Fibroblast of mammary gland (primary cell): Measurements from ENCODE around the gene HOXB7.

Experiments used
- DNase-seq: peaks from one replicate; pipeline ENCODE4 v3.0.0-alpha.2; 2010; ENCODE audit warnings: low read depth
- H3K4me3 ChIP-seq: 2 replicates; pipeline ENCODE4 v1.5.1; 2011; ENCODE audit warnings: low read depth, mild to moderate bottlenecking, low read length, moderate library complexity; ENCODE audit not compliant: control insufficient read depth
- CTCF ChIP-seq: conservative IDR thresholded peaks from 2 replicates; pipeline ENCODE4 v1.5.1; 2011; ENCODE audit warnings: low read depth, low read length, inconsistent platforms; ENCODE audit not compliant: control insufficient read depth, insufficient read depth

The HOXB7 gene

GRCh38 chr17:48641541-48642058, 30.8 kb upstream of the HOXB7 start:
- TF ChIP-seq CTCF = no peak
- DNase-seq = no peak
- no peak overlapping the region for H3K4me3 ChIP-seq

DNA sequence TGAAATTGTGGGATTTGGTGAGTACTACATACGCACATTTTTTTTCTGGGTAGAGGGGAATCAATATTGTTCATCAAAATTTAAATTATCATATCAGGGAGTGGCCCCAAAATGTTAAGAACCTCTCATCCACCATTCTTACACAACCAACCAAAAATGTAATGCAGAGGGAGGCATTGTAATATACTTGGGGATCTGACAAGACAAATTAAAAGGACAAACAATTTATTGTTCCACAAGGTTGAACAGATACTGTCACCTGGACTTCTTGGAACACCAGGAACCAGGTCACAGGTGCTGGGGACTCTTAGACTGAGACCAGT, 30.0 kb upstream of the HOXB7 start:
- no peak for TF ChIP-seq CTCF

GRCh38 chr17:48639982-48640857, 29.4 kb upstream of the HOXB7 start:
- H3K4me3 ChIP-seq = no peak overlapping the region
- no peak for TF ChIP-seq CTCF
- no peak for DNase-seq

More for the DNA sequence above, 30.0 kb upstream of the HOXB7 start:
- H3K4me3 ChIP-seq = no peak overlapping the region
- DNase-seq = no peak

DNA sequence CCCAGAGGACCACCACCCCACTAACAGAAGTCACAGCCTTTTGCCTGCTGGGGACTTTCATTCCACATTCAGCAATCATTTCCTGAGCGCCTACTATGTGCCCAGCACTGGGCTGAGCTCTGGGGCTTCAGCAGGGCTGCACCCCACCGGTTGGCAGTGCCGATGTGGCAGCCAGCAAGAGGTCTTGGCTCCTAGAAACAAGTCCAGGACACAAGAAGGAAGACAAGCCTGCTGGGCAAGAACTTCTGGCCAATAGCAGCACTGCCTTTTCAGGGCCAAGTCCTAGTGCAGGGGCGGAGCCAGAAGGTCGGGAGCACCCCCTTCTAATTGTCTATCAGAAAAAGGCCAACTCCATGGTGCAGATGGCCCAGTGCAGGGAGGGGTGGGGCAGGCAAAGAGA, 28.3 kb upstream of the HOXB7 start:
- DNase-seq = no peak
- H3K4me3 ChIP-seq = no peak overlapping the region
- no peak for TF ChIP-seq CTCF

DNA sequence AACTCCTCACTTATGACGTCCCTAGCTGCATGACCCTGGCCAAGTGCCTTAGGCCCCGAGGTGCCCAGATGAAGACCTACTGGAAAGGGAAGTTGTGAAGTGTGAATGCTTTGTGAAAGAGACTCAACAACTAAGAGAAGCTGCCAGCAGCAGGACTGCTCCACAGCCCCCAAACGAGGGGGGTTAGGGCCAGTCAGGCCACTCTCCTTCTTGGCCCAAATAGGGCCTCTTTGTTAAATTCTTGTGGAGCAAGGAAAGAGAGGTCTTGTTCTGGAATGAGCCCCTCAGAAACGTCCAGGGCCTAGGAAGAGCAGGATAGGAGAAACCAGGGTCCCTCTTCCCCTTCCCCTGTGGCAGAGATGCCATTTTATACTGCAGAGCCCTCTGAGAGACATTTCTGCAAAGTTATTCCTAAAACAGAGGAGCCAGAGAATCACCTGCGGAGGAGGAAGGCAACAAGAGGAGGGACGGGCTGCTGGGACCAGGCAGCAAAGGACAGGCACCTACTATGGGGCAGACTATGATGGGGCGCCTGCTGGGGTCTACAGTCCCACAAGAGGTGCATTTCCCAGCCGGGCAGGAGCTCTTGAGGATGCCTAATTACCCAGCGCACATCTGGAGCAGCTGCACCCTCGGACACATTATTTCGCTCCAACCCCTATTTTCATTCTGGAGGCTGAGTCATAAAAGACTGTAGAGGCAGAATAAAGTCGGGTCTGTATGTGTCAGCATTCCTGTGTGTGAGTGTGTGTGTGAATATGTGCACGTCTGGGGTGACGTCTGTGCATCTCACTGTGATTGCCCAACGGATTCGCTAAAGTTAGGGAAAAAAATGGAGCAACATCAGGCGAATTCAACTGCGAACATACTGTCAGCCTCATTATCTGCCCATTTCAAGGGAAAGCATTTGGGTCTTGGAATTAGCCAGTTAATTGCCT, 26.8 kb upstream of the HOXB7 start:
- no peak overlapping the region for H3K4me3 ChIP-seq
- no peak for TF ChIP-seq CTCF
- peak; percentile 94 for DNase-seq

DNA sequence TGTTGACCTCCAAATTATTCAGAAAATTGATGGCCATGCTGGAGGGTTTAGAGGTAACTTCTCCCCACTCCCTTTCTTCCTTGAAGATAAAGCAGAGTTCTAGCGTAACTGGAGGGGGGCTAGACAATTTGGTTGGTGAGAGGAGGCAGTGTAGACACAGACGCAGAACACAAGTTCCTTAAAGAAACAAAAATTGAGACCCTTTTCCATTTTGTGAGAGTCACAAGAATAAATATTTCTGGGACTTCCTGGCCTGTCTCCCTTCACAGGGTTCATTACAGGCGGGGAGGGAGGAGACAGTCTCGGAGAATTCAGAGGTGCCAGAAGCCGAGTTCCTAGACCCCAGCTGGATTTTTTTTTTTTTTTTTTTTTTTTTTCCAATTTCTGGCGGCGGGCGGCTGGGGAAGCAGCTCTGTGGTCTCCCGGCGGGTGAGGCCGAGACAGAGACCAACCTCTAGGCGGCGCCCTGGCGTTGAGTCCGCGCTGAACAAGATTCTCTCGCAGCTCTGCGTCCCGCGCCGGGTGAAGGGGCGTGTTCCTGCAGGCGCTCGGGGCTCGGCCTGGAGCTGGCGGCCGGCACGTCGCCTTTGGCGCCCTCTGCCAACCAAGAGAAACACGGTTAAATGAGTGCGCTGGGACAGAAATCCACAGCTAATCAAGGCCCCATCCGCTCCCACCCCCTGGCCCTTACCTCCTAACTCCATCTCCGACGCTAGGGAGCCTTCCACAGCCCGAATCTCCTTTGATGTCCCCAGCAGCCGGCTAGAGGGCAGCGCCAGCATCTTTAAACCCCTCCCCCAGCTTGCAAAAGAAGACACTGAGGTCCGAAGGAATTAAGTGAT, 25.6 kb upstream of the HOXB7 start:
- peak; percentile 43 for TF ChIP-seq CTCF
- peak; percentile 67 for DNase-seq
- no peak overlapping the region for H3K4me3 ChIP-seq
